ENCODE results near the gene PPFIBP2.
A peak's percentile ranks its signal among the peaks of the same experiment; 100 is the strongest.

The PPFIBP2 gene

GRCh38 chr11:7513234-7514098, at the start of gene PPFIBP2:
TSS of gene PPFIBP2 (plus strand) at chr11:7513999. CDS start at chr11:7549476, 35,477 bp downstream.
- DNase-seq (ENCODE audit: low read depth) = peak; percentile 74

GRCh38 chr11:7467652-7468051, 46.1 kb upstream of the PPFIBP2 start:
- DNase-seq (ENCODE audit: low read depth) = no peak

- DNase-seq (ENCODE audit: low read depth) = no peak
Measured at GRCh38 chr11:7469351-7469865, 44.4 kb upstream of the PPFIBP2 start.

GRCh38 chr11:7471071-7471470, 42.7 kb upstream of the PPFIBP2 start:
- no peak for DNase-seq (ENCODE audit: low read depth)

- DNase-seq (ENCODE audit: low read depth) = no peak
Measured at GRCh38 chr11:7473717-7474116, 40.1 kb upstream of the PPFIBP2 start.

- DNase-seq (ENCODE audit: low read depth) = no peak
Measured at GRCh38 chr11:7480113-7480512, 33.7 kb upstream of the PPFIBP2 start.

- no peak for DNase-seq (ENCODE audit: low read depth)
Measured at GRCh38 chr11:7484131-7484530, 29.7 kb upstream of the PPFIBP2 start.

GRCh38 chr11:7484645-7485044, 29.2 kb upstream of the PPFIBP2 start:
- no peak for DNase-seq (ENCODE audit: low read depth)

GRCh38 chr11:7485186-7486097, 28.4 kb upstream of the PPFIBP2 start, which contains the start of gene OLFML1:
TSS of gene OLFML1 (plus strand) at chr11:7485506. CDS start at chr11:7485876, 370 bp downstream.
- DNase-seq (ENCODE audit: low read depth) = no peak

- DNase-seq (ENCODE audit: low read depth) = no peak
Measured at GRCh38 chr11:7486098-7486780, 27.6 kb upstream of the PPFIBP2 start.

GRCh38 chr11:7486781-7487140, 27.0 kb upstream of the PPFIBP2 start:
- no peak for DNase-seq (ENCODE audit: low read depth)

GRCh38 chr11:7487360-7487759, 26.4 kb upstream of the PPFIBP2 start:
- DNase-seq (ENCODE audit: low read depth) = no peak

- no peak for DNase-seq (ENCODE audit: low read depth)
Measured at GRCh38 chr11:7488681-7489080, 25.1 kb upstream of the PPFIBP2 start.

- DNase-seq (ENCODE audit: low read depth) = no peak
Measured at GRCh38 chr11:7489376-7489775, 24.4 kb upstream of the PPFIBP2 start.

GRCh38 chr11:7490054-7490453, 23.7 kb upstream of the PPFIBP2 start:
- no peak for DNase-seq (ENCODE audit: low read depth)

GRCh38 chr11:7490535-7490934, 23.3 kb upstream of the PPFIBP2 start:
- DNase-seq (ENCODE audit: low read depth) = no peak

GRCh38 chr11:7492253-7492652, 21.5 kb upstream of the PPFIBP2 start:
- DNase-seq (ENCODE audit: low read depth) = no peak

- no peak for DNase-seq (ENCODE audit: low read depth)
Measured at GRCh38 chr11:7493670-7494069, 20.1 kb upstream of the PPFIBP2 start.

GRCh38 chr11:7494086-7494745, 19.6 kb upstream of the PPFIBP2 start:
- no peak for DNase-seq (ENCODE audit: low read depth)

- DNase-seq (ENCODE audit: low read depth) = no peak
Measured at GRCh38 chr11:7495882-7496551, 17.8 kb upstream of the PPFIBP2 start.

- DNase-seq (ENCODE audit: low read depth) = no peak
Measured at GRCh38 chr11:7498193-7498592, 15.6 kb upstream of the PPFIBP2 start.
